HEK293 (cell line): Measurements from ENCODE around the gene MRPL19.
A peak's percentile ranks its signal among the peaks of the same experiment; 100 is the strongest.

ENCODE experiments used
- HOXD13 ChIP-seq: sonication (generic); formaldehyde crosslinking; IDR thresholded peaks from 2 replicates; pipeline ENCODE4 v1.8.0; 2022; ENCODE audit warnings: missing genetic modification reagents, borderline replicate concordance
- KLF8 ChIP-seq: fragments of 450-650 bp; formaldehyde crosslinking; IDR thresholded peaks from 2 replicates; pipeline ENCODE4 v1.5.1; 2016; ENCODE audit warnings: missing biosample characterization, missing genetic modification characterization
- OSR2 ChIP-seq: fragments of 450-650 bp; formaldehyde crosslinking; IDR thresholded peaks from 2 replicates; pipeline ENCODE4 v1.5.1; 2016; ENCODE audit warnings: missing biosample characterization, missing genetic modification characterization
- ZBTB10 ChIP-seq: fragments of 450-650 bp; formaldehyde crosslinking; IDR thresholded peaks from 2 replicates; pipeline ENCODE4 v1.5.1; 2016; ENCODE audit warnings: missing biosample characterization, missing genetic modification characterization
- ZBTB17 ChIP-seq: fragments of 450-650 bp; formaldehyde crosslinking; IDR thresholded peaks from 2 replicates; pipeline ENCODE4 v1.5.1; 2016; ENCODE audit warnings: missing biosample characterization, missing genetic modification characterization
- ZBTB20 ChIP-seq: fragments of 450-650 bp; formaldehyde crosslinking; IDR thresholded peaks from 2 replicates; pipeline ENCODE4 v1.5.1; 2016; ENCODE audit warnings: missing biosample characterization, missing genetic modification characterization
- ZBTB7A ChIP-seq: fragments of 450-650 bp; formaldehyde crosslinking; IDR thresholded peaks from 2 replicates; pipeline ENCODE4 v1.5.1; 2016; ENCODE audit warnings: low read depth, missing biosample characterization, missing genetic modification characterization
- ZFP3 ChIP-seq: fragments of 450-650 bp; formaldehyde crosslinking; IDR thresholded peaks from 2 replicates; pipeline ENCODE4 v1.5.1; 2016; ENCODE audit warnings: low read depth, missing biosample characterization, missing genetic modification characterization
- ZFP41 ChIP-seq: fragments of 450-650 bp; formaldehyde crosslinking; IDR thresholded peaks from 2 replicates; pipeline ENCODE4 v1.5.1; 2016; ENCODE audit warnings: missing biosample characterization, missing genetic modification characterization, borderline replicate concordance
- ZNF10 ChIP-seq: fragments of 450-650 bp; formaldehyde crosslinking; IDR thresholded peaks from 2 replicates; pipeline ENCODE4 v1.5.1; 2017; ENCODE audit warnings: missing biosample characterization, missing genetic modification characterization
- ZNF112 ChIP-seq: fragments of 450-650 bp; formaldehyde crosslinking; IDR thresholded peaks from 2 replicates; pipeline ENCODE4 v1.5.0; 2017; ENCODE audit warnings: missing biosample characterization, missing genetic modification characterization
- ZNF19 ChIP-seq: fragments of 450-650 bp; formaldehyde crosslinking; IDR thresholded peaks from 2 replicates; pipeline ENCODE4; 2016; ENCODE audit warnings: missing biosample characterization, missing genetic modification characterization, low read depth
- ZNF2 ChIP-seq: fragments of 450-650 bp; formaldehyde crosslinking; IDR thresholded peaks from 2 replicates; pipeline ENCODE4 v1.5.1; 2016; ENCODE audit warnings: missing biosample characterization, missing genetic modification characterization
- ZNF274 ChIP-seq, 2 experiments: fragments of 200-500 bp in 1 of 2; fragments of 450-650 bp in 1 of 2; sonication (Bioruptor generic) in 1 of 2; formaldehyde crosslinking in 1 of 2; IDR thresholded peaks; 2 replicates each; pipeline versions ENCODE4 v1.5.1 to v1.6.1; 2014 to 2016; ENCODE audit warnings: borderline replicate concordance in 1 of 2, inconsistent platforms in 1 of 2, low read length in 1 of 2, missing biosample characterization in 1 of 2, missing genetic modification characterization in 1 of 2
- ZNF302 ChIP-seq: fragments of 450-650 bp; formaldehyde crosslinking; IDR thresholded peaks from 2 replicates; pipeline ENCODE4 v1.5.1; 2016; ENCODE audit warnings: missing biosample characterization, missing genetic modification characterization, low read depth
- ZNF366 ChIP-seq: fragments of 450-650 bp; formaldehyde crosslinking; conservative IDR thresholded peaks from 2 replicates; pipeline ENCODE4 v1.5.1; 2016; ENCODE audit warnings: missing biosample characterization, missing genetic modification characterization
- ZNF433 ChIP-seq: fragments of 450-650 bp; formaldehyde crosslinking; IDR thresholded peaks from 2 replicates; pipeline ENCODE4 v1.5.1; 2016; ENCODE audit warnings: missing biosample characterization, missing genetic modification characterization, low read depth
- ZNF530 ChIP-seq: fragments of 450-650 bp; formaldehyde crosslinking; IDR thresholded peaks from 2 replicates; pipeline ENCODE4 v1.5.1; 2016; ENCODE audit warnings: low read depth, missing biosample characterization, missing genetic modification characterization
- ZNF571 ChIP-seq: fragments of 450-650 bp; formaldehyde crosslinking; IDR thresholded peaks from 2 replicates; pipeline ENCODE4 v1.5.0; 2017; ENCODE audit warnings: missing biosample characterization, missing genetic modification characterization
- ZNF580 ChIP-seq: fragments of 450-650 bp; formaldehyde crosslinking; IDR thresholded peaks from 2 replicates; pipeline ENCODE4 v1.5.1; 2016; ENCODE audit warnings: missing biosample characterization, missing genetic modification characterization
- ZNF623 ChIP-seq: fragments of 450-650 bp; formaldehyde crosslinking; IDR thresholded peaks from 2 replicates; pipeline ENCODE4 v1.5.1; 2016; ENCODE audit warnings: missing biosample characterization, missing genetic modification characterization
- ZNF658 ChIP-seq: fragments of 450-650 bp; formaldehyde crosslinking; IDR thresholded peaks from 2 replicates; pipeline ENCODE4; 2016; ENCODE audit warnings: missing biosample characterization, missing genetic modification characterization
- ZNF664 ChIP-seq: fragments of 450-650 bp; formaldehyde crosslinking; IDR thresholded peaks from 2 replicates; pipeline ENCODE4 v1.5.1; 2016; ENCODE audit warnings: missing biosample characterization, missing genetic modification characterization
- ZNF776 ChIP-seq: fragments of 450-650 bp; formaldehyde crosslinking; IDR thresholded peaks from 2 replicates; pipeline ENCODE4 v1.5.0; 2017; ENCODE audit warnings: missing biosample characterization, missing genetic modification characterization, borderline replicate concordance
- ZNF791 ChIP-seq: fragments of 450-650 bp; formaldehyde crosslinking; IDR thresholded peaks from 2 replicates; pipeline ENCODE4 v1.5.1; 2016; ENCODE audit warnings: missing biosample characterization, missing genetic modification characterization
- ZNF830 ChIP-seq: fragments of 450-650 bp; IDR thresholded peaks from 2 replicates; pipeline ENCODE4 v1.5.0; 2018; ENCODE audit warnings: missing biosample characterization, missing genetic modification characterization, low read depth, mild to moderate bottlenecking, moderate library complexity
- TF ChIP-seq, protein P1 (sequence below): fragments of 450-650 bp; formaldehyde crosslinking; IDR thresholded peaks from 2 replicates; pipeline ENCODE4 v1.5.1; 2017; ENCODE audit warnings: missing biosample characterization, missing genetic modification characterization
- TF ChIP-seq, protein P2 (sequence below): fragments of 450-650 bp; formaldehyde crosslinking; IDR thresholded peaks from 2 replicates; pipeline ENCODE4 v1.5.1; 2016; ENCODE audit warnings: missing biosample characterization, missing genetic modification characterization
- TF ChIP-seq, protein P3 (sequence below): fragments of 450-650 bp; formaldehyde crosslinking; IDR thresholded peaks from 2 replicates; pipeline ENCODE4 v1.5.1; 2016; ENCODE audit warnings: missing biosample characterization, missing genetic modification characterization
- TF ChIP-seq, protein P4 (sequence below): fragments of 450-650 bp; formaldehyde crosslinking; IDR thresholded peaks from 2 replicates; pipeline ENCODE4 v1.5.1; 2017; ENCODE audit warnings: missing biosample characterization, missing genetic modification characterization

The MRPL19 gene

DNA sequence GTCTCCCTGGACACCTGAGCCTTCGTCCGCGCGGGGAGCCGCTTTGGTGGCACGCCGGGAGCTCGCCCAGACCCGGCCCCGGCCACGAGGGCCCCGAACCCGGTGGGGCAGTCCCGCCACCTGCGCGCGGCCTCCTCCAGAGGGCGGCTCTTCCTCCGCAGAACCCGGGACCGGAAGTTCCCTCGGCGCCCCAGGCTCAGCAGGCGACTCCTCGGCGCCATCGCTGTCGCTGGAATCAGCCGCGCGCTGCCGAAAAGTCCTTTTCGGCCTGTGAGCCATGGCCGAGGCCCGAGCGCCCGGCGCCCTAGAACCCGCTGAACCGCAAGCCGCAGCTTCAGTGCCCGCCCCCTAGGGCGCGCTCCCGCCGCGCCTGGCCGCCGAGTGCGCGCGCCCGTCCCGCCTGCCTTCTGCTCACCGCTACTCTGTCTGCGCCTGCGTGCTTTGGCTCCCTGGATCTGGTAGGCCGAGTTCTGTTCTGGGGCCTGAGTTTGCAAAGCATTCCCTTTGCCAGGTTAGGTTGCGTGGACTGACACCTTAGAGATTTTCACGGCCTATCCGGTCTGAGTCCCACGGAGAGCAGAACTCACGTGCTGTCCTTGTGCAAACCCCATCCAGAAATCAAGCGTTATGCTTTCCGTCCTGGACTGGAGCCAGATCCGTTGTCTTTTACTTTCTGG, 64.1 kb downstream of the MRPL19 start, which contains the start of gene GCFC2 (continued):
- TF ChIP-seq ZNF19 (tag by site-specific recombination) (no peak), ZNF664 (tag by site-specific recombination) (no peak), ZNF776 (tag by site-specific recombination) (no peak), ZBTB20 (tag by site-specific recombination) (peak; percentile 99), OSR2 (tag by site-specific recombination) (no peak), KLF8 (tag by site-specific recombination) (peak; percentile 56; the same call in 1 of the 2 replicates), ZBTB7A (tag by site-specific recombination) (no peak), ZBTB17 (peak; percentile 95), ZNF530 (tag by site-specific recombination) (no peak), ZFP41 (tag by site-specific recombination) (no peak), ZNF580 (tag by site-specific recombination) (no peak), ZNF112 (tag by site-specific recombination) (no peak), ZBTB10 (tag by site-specific recombination) (peak; percentile 68), HOXD13 (CRISPR knock-in tag) (peak; percentile 49; the same call in 1 of the 2 replicates), ZNF433 (tag by site-specific recombination) (no peak), ZNF571 (no peak), ZNF830 (tag by site-specific recombination) (no peak), ZFP3 (tag by site-specific recombination) (no peak), ZNF623 (tag by site-specific recombination) (no peak), ZNF274 (IDR thresholded peaks at IDR 0.05; ENCODE audit: low read length) (no peak), ZNF274 (tag by site-specific recombination; IDR thresholded peaks at IDR 0.05; ENCODE audit: borderline replicate concordance) (no peak), ZNF2 (peak; percentile 51; the same call in 1 of the 2 replicates), ZNF302 (tag by site-specific recombination) (no peak), ZNF10 (tag by site-specific recombination) (peak; percentile 55), ZNF658 (tag by site-specific recombination) (no peak), ZNF791 (no peak), ZNF366 (tag by site-specific recombination) (no peak)
- TF ChIP-seq, protein P1, sequence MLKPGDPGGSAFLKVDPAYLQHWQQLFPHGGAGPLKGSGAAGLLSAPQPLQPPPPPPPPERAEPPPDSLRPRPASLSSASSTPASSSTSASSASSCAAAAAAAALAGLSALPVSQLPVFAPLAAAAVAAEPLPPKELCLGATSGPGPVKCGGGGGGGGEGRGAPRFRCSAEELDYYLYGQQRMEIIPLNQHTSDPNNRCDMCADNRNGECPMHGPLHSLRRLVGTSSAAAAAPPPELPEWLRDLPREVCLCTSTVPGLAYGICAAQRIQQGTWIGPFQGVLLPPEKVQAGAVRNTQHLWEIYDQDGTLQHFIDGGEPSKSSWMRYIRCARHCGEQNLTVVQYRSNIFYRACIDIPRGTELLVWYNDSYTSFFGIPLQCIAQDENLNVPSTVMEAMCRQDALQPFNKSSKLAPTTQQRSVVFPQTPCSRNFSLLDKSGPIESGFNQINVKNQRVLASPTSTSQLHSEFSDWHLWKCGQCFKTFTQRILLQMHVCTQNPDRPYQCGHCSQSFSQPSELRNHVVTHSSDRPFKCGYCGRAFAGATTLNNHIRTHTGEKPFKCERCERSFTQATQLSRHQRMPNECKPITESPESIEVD: no peak
- TF ChIP-seq, protein P2, sequence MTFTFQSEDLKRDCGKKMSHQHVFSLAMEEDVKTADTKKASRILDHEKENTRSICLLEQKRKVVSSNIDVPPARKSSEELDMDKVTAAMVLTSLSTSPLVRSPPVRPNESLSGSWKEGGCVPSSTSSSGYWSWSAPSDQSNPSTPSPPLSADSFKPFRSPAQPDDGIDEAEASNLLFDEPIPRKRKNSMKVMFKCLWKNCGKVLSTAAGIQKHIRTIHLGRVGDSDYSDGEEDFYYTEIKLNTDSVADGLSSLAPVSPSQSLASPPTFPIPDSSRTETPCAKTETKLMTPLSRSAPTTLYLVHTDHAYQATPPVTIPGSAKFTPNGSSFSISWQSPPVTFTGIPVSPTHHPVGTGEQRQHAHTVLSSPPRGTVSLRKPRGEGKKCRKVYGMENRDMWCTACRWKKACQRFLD (tag by site-specific recombination): no peak
- TF ChIP-seq, protein P3, sequence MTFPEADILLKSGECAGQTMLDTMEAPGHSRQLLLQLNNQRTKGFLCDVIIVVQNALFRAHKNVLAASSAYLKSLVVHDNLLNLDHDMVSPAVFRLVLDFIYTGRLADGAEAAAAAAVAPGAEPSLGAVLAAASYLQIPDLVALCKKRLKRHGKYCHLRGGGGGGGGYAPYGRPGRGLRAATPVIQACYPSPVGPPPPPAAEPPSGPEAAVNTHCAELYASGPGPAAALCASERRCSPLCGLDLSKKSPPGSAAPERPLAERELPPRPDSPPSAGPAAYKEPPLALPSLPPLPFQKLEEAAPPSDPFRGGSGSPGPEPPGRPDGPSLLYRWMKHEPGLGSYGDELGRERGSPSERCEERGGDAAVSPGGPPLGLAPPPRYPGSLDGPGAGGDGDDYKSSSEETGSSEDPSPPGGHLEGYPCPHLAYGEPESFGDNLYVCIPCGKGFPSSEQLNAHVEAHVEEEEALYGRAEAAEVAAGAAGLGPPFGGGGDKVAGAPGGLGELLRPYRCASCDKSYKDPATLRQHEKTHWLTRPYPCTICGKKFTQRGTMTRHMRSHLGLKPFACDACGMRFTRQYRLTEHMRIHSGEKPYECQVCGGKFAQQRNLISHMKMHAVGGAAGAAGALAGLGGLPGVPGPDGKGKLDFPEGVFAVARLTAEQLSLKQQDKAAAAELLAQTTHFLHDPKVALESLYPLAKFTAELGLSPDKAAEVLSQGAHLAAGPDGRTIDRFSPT (tag by site-specific recombination): peak; percentile 31; the same call in 1 of the 2 replicates
- TF ChIP-seq, protein P4, sequence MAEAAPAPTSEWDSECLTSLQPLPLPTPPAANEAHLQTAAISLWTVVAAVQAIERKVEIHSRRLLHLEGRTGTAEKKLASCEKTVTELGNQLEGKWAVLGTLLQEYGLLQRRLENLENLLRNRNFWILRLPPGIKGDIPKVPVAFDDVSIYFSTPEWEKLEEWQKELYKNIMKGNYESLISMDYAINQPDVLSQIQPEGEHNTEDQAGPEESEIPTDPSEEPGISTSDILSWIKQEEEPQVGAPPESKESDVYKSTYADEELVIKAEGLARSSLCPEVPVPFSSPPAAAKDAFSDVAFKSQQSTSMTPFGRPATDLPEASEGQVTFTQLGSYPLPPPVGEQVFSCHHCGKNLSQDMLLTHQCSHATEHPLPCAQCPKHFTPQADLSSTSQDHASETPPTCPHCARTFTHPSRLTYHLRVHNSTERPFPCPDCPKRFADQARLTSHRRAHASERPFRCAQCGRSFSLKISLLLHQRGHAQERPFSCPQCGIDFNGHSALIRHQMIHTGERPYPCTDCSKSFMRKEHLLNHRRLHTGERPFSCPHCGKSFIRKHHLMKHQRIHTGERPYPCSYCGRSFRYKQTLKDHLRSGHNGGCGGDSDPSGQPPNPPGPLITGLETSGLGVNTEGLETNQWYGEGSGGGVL (tag by site-specific recombination): peak; percentile 88
